GM12878 (cell line): ENCODE results near the gene DACH2. TPM values are rescaled to one million over a fixed set of nuclear protein-coding genes. Genes with fewer than 3 reads are reported as not detected.

Experiments used
- ATAC-seq: fragments of 200-7000 bp; cut with Tn5 transposase; 3 replicates; pipeline ENCODE4 v1.9.1; 2020; ENCODE audit warnings: mild to moderate bottlenecking, moderate library complexity
- BruUV-seq: library from RNA; stranded (reverse); fragments of 400-500 nt; replicated peaks from 2 replicates; lab custom pipeline; 2021; lab: Mats Ljungman, UMichigan
- CTCF ChIA-PET: fragments of 300-600 bp; sonication (Branson Sonifier 250); formaldehyde crosslinking; extraction: SDS; loops from one replicate; lab custom pipeline; 2021; ENCODE audit warnings: inconsistent platforms; lab: Yijun Ruan, JAX
- POLR2A ChIA-PET: fragments of 350-600 bp; formaldehyde crosslinking; extraction: SDS; loops from one replicate; lab custom pipeline; 2021; ENCODE audit warnings: inconsistent platforms; lab: Charles Lee
- RAD21 ChIA-PET: fragments of 300-600 bp; sonication (Branson Sonifier 250); formaldehyde crosslinking; loops from one replicate; lab custom pipeline; 2023; ENCODE audit warnings: antibody characterized with exemption; ENCODE audit not compliant: unreplicated experiment; lab: Charles Lee
- SMC1A ChIA-PET: fragments of 300-600 bp; sonication (Branson Sonifier 250); formaldehyde crosslinking; loops from one replicate; lab custom pipeline; 2023; ENCODE audit not compliant: unreplicated experiment, uncharacterized antibody; lab: Charles Lee
- DNase-seq: peaks from one replicate; pipeline ENCODE4 v3.0.0-alpha.2; 2011; ENCODE audit warnings: low read depth, low spot score
- FAIRE-seq: peaks from 3 replicates; lab custom pipeline; 2011; peaks lifted over from hg19 to GRCh38; lab: Jason Lieb, UNC
- H2AFZ ChIP-seq: 2 replicates; pipeline ENCODE4 v1.6.0; 2011; ENCODE audit warnings: low read depth, low read length, control low read depth; ENCODE audit not compliant: control insufficient read depth
- H3K27ac ChIP-seq: 2 replicates; pipeline ENCODE4 v1.5.1; 2011; ENCODE audit warnings: control low read depth; ENCODE audit not compliant: control insufficient read depth, insufficient read depth
- H3K27me3 ChIP-seq, 2 experiments: replicated peaks in 1 of 2; 2 replicates each; pipeline versions ENCODE4 v1.6.0 to v1.6.1; 2011; ENCODE audit warnings: low read length in 1 of 2; ENCODE audit not compliant: control insufficient read depth in 2 of 2, insufficient read depth in 2 of 2
- H3K36me3 ChIP-seq, 2 experiments: 2 replicates each; pipeline ENCODE4 v1.5.1; 2011; ENCODE audit warnings: low read length in 1 of 2; ENCODE audit not compliant: control insufficient read depth in 2 of 2, insufficient read depth in 2 of 2
- H3K4me1 ChIP-seq: 2 replicates; pipeline ENCODE4 v1.6.1; 2011; ENCODE audit warnings: mild to moderate bottlenecking, low read length, moderate library complexity, mixed read lengths; ENCODE audit not compliant: control insufficient read depth, insufficient read depth
- H3K4me2 ChIP-seq: 2 replicates; pipeline ENCODE4 v1.6.0; 2011; ENCODE audit warnings: control low read depth; ENCODE audit not compliant: control insufficient read depth, insufficient read depth
- H3K4me3 ChIP-seq: fragments of 200-600 bp; sonication (generic); 2 replicates; pipeline ENCODE4 v1.5.1; 2016
- H3K79me2 ChIP-seq: 2 replicates; pipeline ENCODE4 v1.6.0; 2011; ENCODE audit warnings: low read length; ENCODE audit not compliant: control insufficient read depth, insufficient read depth
- H3K9ac ChIP-seq: 2 replicates; pipeline ENCODE4 v1.8.0; 2011; ENCODE audit warnings: low read length, control low read depth, mixed read lengths; ENCODE audit not compliant: control insufficient read depth, insufficient read depth
- H3K9me3 ChIP-seq: replicated peaks from 3 replicates; pipeline ENCODE4 v1.5.1; 2011; ENCODE audit warnings: mild to moderate bottlenecking, low read length; ENCODE audit not compliant: control insufficient read depth, insufficient read depth
- H4K20me1 ChIP-seq: 2 replicates; pipeline ENCODE4 v1.6.0; 2011; ENCODE audit not compliant: control insufficient read depth, insufficient read depth
- HSF1 ChIP-seq: fragments of 150-350 bp; IDR thresholded peaks from 2 replicates; pipeline ENCODE4 v1.6.1; 2014; ENCODE audit warnings: mild to moderate bottlenecking, low read depth, low read length
- IKZF1 ChIP-seq: fragments of 450-650 bp; conservative IDR thresholded peaks from 2 replicates; pipeline ENCODE4 v1.6.1; 2017; ENCODE audit warnings: antibody characterized with exemption, mild to moderate bottlenecking
- KDM1A ChIP-seq: fragments of 200-600 bp; sonication (generic); IDR thresholded peaks from 2 replicates; pipeline ENCODE4 v1.6.1; 2016; ENCODE audit warnings: borderline replicate concordance
- LARP7 ChIP-seq: fragments of 450-650 bp; IDR thresholded peaks from 2 replicates; pipeline ENCODE4 v1.6.1; 2017; ENCODE audit warnings: mild to moderate bottlenecking
- RB1 ChIP-seq: fragments of 450-650 bp; formaldehyde crosslinking; IDR thresholded peaks from 2 replicates; pipeline ENCODE4 v1.6.1; 2017; ENCODE audit warnings: mild to moderate bottlenecking, borderline replicate concordance
- REST ChIP-seq: IDR thresholded peaks from 2 replicates; pipeline ENCODE4 v1.6.1; 2012; ENCODE audit warnings: mild to moderate bottlenecking, low read depth, low read length
- SIX5 ChIP-seq: IDR thresholded peaks from 2 replicates; pipeline ENCODE4 v1.6.1; 2011; ENCODE audit warnings: mild to moderate bottlenecking, low read depth, low read length, moderate library complexity; ENCODE audit not compliant: severe bottlenecking
- TARDBP ChIP-seq: IDR thresholded peaks from 2 replicates; pipeline ENCODE4 v1.6.1; 2016; ENCODE audit warnings: borderline replicate concordance
- ZBED1 ChIP-seq: IDR thresholded peaks from 2 replicates; pipeline ENCODE4 v1.6.1; 2016; ENCODE audit warnings: borderline replicate concordance
- ZBTB4 ChIP-seq: fragments of 450-650 bp; formaldehyde crosslinking; IDR thresholded peaks from 2 replicates; pipeline ENCODE4 v1.4.0; 2022; ENCODE audit warnings: mild to moderate bottlenecking, moderate library complexity
- ZBTB40 ChIP-seq: fragments of 450-650 bp; IDR thresholded peaks from 2 replicates; pipeline ENCODE4 v1.6.1; 2016; ENCODE audit warnings: mild to moderate bottlenecking, moderate library complexity, borderline replicate concordance
- ZNF217 ChIP-seq: fragments of 450-650 bp; IDR thresholded peaks from 2 replicates; pipeline ENCODE4 v1.6.1; 2017; ENCODE audit warnings: antibody characterized with exemption, mild to moderate bottlenecking
- ZNF274 ChIP-seq: IDR thresholded peaks from one replicate; pipeline ENCODE4 v1.8.0; 2011; ENCODE audit not compliant: insufficient read length, insufficient read depth
- WGBS: methylation state at CpG from one replicate; pipeline ENCODE4 v1.1.6; 2016; ENCODE audit warnings: low lambda C conversion rate; ENCODE audit not compliant: insufficient replicate concordance, insufficient coverage; ENCODE audit errors: missing lambda C conversion rate; 5-methylcytosine and 5-hydroxymethylcytosine counted together
- in situ Hi-C: fragments of 300-500 bp; cut with MboI; formaldehyde crosslinking; loops from 9 replicates; pipeline ENCODE4 v1.14.3; 2018; ENCODE audit warnings: mixed read lengths
- intact Hi-C: fragments of 100-400 bp; cut with micrococcal nuclease; formaldehyde crosslinking; loops from one replicate; pipeline ENCODE4 v1.14.2; 2022; ENCODE audit not compliant: unreplicated experiment
- polyA plus RNA-seq, 11 experiments: library from polyadenylated mRNA; depleted of rRNA in 4 of 11; unstranded in 6 of 11; stranded (reverse) in 5 of 11; fragments of >200 nt; fragmentation: Nextera tagmentation in 4 of 11; fragmentation: Illumina TruSeq in 1 of 11; extraction: Ambion mirVana in 4 of 11; extraction: Trizol in 1 of 11; gene quantifications; 1 replicate in 1 of 11; 2 replicates in 10 of 11; pipeline versions ENCODE4 v1.2.1 to v1.2.3, GENCODE V29; 2011 to 2016; ENCODE audit warnings: inconsistent platforms in 2 of 11, missing spikeins in 2 of 11, low read depth in 1 of 11
- total RNA-seq, 4 experiments: library from RNA; depleted of rRNA in 3 of 4; stranded (reverse); fragments of >200 nt in 3 of 4; fragmentation: Illumina TruSeq in 1 of 4; extraction: Trizol in 1 of 4; gene quantifications; 2 replicates each; pipeline versions ENCODE4 v1.2.1 to v1.2.3, GENCODE V29; 2013 to 2021

Gene DACH2
- total and polyA plus RNA-seq, 10 of the 15 experiments (the other 5 are each of a cell fraction or from before 2014, with no cell fraction given) = 0.03 to 0.19 (median 0.07) TPM; not detected in 6

- Histone ChIP-seq H3K36me3 (no peaks in the 10 kb centered on the region), H3K4me2 (no peak overlapping the region), H3K27me3 (no peaks in the 10 kb centered on the region), H2AFZ (no peak overlapping the region), H3K9ac (no peak overlapping the region), H3K9me3 (no peaks in the 10 kb centered on the region), H3K4me3 (no peak overlapping the region), H4K20me1 (no peaks in the 10 kb centered on the region), H3K27ac (no peak overlapping the region), H3K4me1 (no peaks in the 10 kb centered on the region), H3K79me2 (no peaks in the 10 kb centered on the region)
- POLR2A ChIA-PET = no interaction called here
- CTCF ChIA-PET = no interaction called here
- ATAC-seq (no peak), FAIRE-seq (no peak), DNase-seq (no peak)
- intact Hi-C loops (no loop called here), in situ Hi-C loops (no loop called here)
- RAD21 ChIA-PET = no interaction called here
- BruUV-seq = no TSS peak
- SMC1A ChIA-PET = no interaction called here
- 0% methylated on average over 1 of the region's 1 CpG for WGBS
- no peak for TF ChIP-seq ZNF274
- TF ChIP-seq KDM1A = no peak
- TF ChIP-seq ZNF217 = no peak
- no peak for TF ChIP-seq TARDBP
- no peak for TF ChIP-seq ZBTB40
- TF ChIP-seq RB1 = no peak
- no peak for TF ChIP-seq IKZF1
- no peak for TF ChIP-seq ZBED1
- no peak for TF ChIP-seq SIX5
- TF ChIP-seq REST = no peak
- no peak for TF ChIP-seq HSF1
- TF ChIP-seq ZBTB4 (CRISPR knock-in tag) = no peak
- TF ChIP-seq LARP7 = no peak
These were observed 566.2 kb downstream of the DACH2 start for GRCh38 chrX:86714441-86714840.
